Stimulated activated CD8-positive, alpha-beta memory T cell treated with anti-CD3 and anti-CD28 coated beads, Interleukin-15, amount 100 ng/mL, for 48 hours (primary cell): ENCODE results near the gene PPP1R3E.
"Not testable (repeated sequence)": the region's sequence is repeated elsewhere in the genome, so short reads cannot be mapped to it uniquely, and the experiment has no call there.

Experiments
- DNase-seq, 2 donors: peaks; one replicate each; pipeline ENCODE4 v3.0.0-alpha.2; 2020; ENCODE audit warnings: low read depth in 2 of 2

PPP1R3E gene

DNA sequence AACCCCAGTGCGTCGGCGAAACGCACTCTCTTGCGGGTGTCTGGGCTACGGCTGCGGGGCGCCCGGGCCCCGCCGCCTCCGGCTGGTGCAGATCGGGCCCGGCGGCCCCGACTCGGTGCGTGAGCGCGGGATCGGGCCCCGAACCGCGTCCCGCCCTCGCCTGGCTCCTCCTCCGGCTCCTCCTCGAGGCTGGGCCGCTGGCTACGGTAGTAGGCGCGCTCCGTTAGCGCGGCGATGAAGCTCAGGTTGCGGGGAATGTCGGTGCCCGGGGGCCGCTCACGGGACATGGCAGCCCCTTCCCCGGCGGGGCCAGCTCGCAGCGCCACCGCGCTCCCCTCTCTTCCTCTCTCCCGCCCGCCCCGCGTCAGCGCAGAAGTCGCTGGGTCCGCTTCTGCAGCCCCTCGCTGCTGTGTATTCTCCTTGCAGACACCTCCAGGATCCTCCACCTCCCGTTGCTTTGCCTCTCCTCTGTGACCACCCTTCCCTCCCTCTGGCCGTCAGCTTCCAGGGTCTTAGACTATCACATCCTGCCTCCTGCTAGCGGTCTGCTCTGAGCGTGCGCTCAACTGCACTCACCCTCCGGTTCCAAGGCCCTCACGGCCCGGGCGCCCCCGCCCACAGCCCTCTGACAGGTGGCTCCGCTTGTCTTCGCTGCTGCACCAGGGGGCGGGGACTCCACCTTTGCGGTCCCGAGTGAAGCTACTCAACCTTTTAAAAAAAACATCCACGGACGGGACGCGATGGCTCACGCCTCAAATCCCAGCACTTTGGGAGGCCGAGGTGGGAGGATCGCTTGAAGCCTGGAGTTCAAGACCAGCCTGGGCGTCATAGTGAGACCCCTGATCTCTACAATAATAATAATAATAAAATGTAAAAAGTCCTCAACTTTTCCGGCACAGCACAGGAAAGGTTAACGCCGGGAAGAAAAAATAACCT is at the start of gene PPP1R3E:
TSS of gene PPP1R3E (minus strand) at position 570 of the 936 bp plus-strand sequence. CDS start at position 287, 283 bp downstream.
- peak; percentile 79 to 85 for DNase-seq

DNA sequence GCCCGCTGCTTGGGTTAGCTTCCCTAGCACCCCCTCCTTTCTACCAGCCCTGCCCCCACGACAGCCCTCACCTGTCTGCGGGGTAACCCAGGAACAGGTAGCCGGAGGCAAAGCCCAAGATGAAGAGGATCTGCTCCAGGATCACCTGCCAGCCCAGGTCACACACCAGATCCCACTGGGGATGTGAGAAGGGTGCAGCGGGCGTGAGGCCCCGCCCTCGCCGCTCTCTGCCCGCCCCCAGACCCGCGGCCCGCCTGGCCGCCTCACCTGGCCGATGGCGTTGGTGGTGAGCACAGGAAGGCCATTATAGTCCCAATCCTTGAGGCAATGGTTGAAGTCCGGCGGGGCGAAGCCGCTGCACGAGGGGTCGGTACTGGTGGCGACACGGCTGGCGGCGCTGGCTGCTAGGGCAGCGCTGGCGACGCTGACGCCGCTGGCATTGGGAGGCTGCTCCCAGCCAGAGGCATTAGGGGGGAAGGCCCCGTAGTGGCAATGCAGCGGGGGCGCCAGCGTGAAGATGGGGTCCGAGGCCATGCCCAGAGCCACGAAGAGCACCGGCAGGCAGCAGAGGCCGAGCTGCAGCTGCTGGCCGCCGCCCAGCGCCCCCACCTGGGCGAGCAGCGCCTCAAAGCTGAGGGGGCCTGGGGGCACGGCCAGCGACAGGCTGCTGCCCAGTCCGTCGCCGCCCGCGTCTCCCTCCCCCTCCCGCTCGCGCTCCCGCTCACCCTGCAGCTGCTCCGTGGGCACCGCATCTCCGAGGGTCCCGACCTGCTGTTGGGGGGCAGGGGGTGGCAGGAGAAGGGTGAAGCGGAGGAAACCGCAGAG is 49.2 kb upstream of the PPP1R3E start:
- DNase-seq, result no peak

- no peak for DNase-seq
These were observed 46.6 kb upstream of the PPP1R3E start for GRCh38 chr14:23349156-23349845.

DNA sequence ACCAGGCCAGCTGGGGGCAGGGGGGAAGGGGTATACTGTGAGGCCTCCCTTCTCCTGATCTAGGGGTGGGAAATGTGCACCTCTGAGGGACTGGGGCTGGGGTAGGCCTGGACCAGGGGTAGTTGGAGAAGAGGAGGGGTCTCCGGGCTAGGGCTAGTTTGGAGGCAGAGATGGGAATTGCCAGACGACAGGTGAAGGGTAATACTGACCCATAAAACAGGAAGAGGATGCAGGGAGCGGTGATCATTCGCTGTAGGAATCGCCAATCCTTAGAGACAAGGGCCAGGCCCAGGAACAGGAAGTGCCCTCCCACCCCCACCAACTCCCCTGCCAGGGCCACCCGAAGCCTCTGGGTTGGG is 45.6 kb upstream of the PPP1R3E start:
- no peak for DNase-seq

- DNase-seq, result no peak
These were observed 45.0 kb upstream of the PPP1R3E start for GRCh38 chr14:23347406-23348296.

- DNase-seq, result no peak
These were observed 44.2 kb upstream of the PPP1R3E start for GRCh38 chr14:23346693-23347405.

GRCh38 chr14:23345987-23346692 is 43.5 kb upstream of the PPP1R3E start:
- DNase-seq, result no peak

DNA sequence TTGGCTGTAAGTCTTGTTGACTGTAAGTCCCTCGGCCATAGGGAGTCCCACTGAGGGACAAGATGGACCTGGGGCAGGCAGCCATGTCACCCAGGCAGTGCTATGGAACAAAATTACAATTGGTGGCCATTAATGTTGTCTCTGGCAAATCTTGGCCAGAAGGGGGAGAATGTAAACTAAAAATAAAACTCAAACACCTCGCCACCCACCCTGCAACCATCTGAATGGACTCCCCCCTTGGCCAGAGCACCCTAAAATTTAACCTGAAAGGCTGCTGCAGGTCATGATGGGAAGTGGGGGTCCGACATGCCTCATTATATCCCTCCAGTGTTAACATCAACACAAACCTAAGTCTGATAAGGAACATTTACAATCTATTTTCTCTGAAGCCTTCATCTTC is 41.8 kb upstream of the PPP1R3E start:
- DNase-seq, result no peak

DNA sequence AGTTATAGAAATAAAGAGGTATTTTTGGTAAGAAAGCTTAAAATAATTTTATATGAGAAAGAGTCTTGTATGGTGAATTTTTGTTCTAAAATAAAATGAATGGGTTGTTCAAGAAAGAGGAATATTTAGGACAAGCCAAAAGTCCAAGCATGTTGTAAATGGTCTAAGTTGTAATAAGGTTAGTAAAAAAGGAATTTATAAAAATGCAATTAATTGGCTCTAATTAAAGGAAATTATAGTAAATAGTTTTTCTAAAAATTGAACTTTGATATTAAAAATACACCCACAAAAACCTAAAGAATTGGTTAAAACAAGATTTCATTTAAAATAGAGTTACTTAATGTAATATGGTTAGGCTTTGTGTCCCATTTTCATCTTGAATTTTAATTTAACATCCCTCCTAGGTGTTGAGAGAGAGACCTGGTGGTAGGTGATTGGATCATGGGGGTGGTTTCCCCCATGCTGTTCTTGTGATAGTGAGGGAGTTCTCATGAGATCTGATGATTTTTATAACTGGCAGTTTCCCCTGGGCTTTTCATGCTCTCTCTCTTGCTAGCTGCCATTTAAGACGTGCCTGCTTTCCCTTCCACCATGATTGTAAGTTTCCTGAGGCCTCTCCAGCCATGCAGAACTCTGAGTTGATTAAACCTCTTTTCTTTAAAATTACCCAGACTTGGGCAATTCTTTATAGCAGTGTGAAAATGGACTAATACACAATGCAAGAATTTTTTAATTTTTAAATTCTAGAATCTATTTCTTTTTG is 37.0 kb upstream of the PPP1R3E start:
- no peak for DNase-seq

DNA sequence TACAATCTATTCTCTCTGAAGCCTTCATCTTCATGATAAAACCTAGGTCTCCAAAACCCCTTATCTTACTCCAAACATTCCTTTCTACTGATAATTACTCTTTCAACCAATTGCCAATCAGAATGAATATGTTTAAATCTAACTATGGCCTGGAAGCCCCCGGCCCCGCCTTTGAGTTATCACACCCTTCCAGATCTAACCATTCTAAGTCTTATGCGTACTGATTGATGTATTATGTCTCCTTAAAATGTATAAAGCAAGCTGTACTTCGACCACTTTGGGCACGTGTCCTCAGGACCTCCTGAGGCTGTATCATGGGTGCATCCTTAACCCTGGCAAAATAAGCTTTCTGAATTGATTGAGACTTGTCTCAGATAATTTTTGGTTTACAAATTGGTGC is 33.0 kb upstream of the PPP1R3E start:
- no peak for DNase-seq

GRCh38 chr14:23327947-23328744 is 25.5 kb upstream of the PPP1R3E start:
- DNase-seq, result peak in 1 of 2 donors; percentile 34

- DNase-seq, result no peak
These were observed 24.1 kb upstream of the PPP1R3E start for GRCh38 chr14:23326491-23327332.

GRCh38 chr14:23325746-23326145 is 23.1 kb upstream of the PPP1R3E start:
- DNase-seq, result not testable (repeated sequence)

DNA sequence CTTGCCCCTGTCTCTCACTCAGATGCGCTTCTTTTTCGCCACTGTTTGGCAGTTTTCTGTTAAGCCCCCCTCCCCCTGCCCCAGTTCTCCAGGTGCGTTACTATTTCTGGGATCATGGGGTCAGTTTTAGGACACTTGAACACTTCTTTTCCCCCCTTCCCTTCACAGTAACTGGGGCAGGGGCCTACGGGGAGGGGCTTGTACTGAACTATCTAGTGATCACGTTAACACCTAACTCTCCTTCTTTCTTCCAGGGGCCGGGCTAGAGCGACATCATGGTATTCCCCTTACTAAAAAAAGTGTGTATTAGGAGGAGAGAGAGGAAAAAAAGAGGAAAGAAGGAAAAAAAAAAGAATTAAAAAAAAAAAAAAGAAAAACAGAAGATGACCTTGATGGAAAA is 22.3 kb upstream of the PPP1R3E start:
- DNase-seq, result no peak

GRCh38 chr14:23324455-23324846 is 21.8 kb upstream of the PPP1R3E start:
- DNase-seq, result no peak

GRCh38 chr14:23323838-23324454 is 21.3 kb upstream of the PPP1R3E start:
- DNase-seq, result no peak
